HepG2 (cell line): ENCODE results near the gene MTR. TPM values are rescaled to one million over a fixed set of nuclear protein-coding genes. Genes with fewer than 3 reads are reported as not detected.

ENCODE experiments used
- ATAC-seq: fragments of 200-7000 bp; cut with Tn5 transposase; 3 replicates; pipeline ENCODE4 v1.9.1; 2020; ENCODE audit warnings: mild to moderate bottlenecking, moderate library complexity
- BruUV-seq: library from RNA; stranded (reverse); fragments of 400-500 nt; replicated peaks from 2 replicates; lab custom pipeline; 2021; lab: Mats Ljungman, UMichigan
- CTCF ChIA-PET: fragments of 300-600 bp; formaldehyde crosslinking; extraction: SDS; loops from one replicate; lab custom pipeline; 2021; ENCODE audit warnings: low total read pairs, inconsistent platforms, low intra/inter-chr PET ratio; lab: Yijun Ruan, JAX
- POLR2A ChIA-PET: fragments of 350-600 bp; sonication (Branson Sonifier 250); formaldehyde crosslinking; loops from one replicate; lab custom pipeline; 2020; ENCODE audit warnings: antibody characterized with exemption, inconsistent platforms; lab: Yijun Ruan, JAX
- DNase-seq: peaks from one replicate; pipeline ENCODE4 v3.0.0-alpha.2; 2015; ENCODE audit warnings: low spot score
- FAIRE-seq: peaks from 3 replicates; lab custom pipeline; 2011; peaks lifted over from hg19 to GRCh38; lab: Jason Lieb, UNC
- H2AFZ ChIP-seq: one replicate; pipeline ENCODE4 v1.6.1; 2011; ENCODE audit warnings: low read length, inconsistent platforms
- H3K27ac ChIP-seq: fragments of 300-600 bp; 3 replicates; pipeline ENCODE4 v1.8.0; 2011; ENCODE audit warnings: mixed run types, mild to moderate bottlenecking, mixed read lengths, low read length, inconsistent platforms; ENCODE audit not compliant: insufficient read depth; ENCODE audit errors: extremely low read length
- H3K27me3 ChIP-seq, 2 experiments: fragments of 200-600 bp in 1 of 2; 2 replicates in 1 of 2; 3 replicates in 1 of 2; pipeline versions ENCODE4 v1.6.0 to v1.8.0; 2011; ENCODE audit warnings: low read length in 2 of 2, mild to moderate bottlenecking in 2 of 2, moderate library complexity in 2 of 2, inconsistent platforms in 1 of 2; ENCODE audit not compliant: insufficient read depth in 2 of 2, control insufficient read depth in 1 of 2
- H3K36me3 ChIP-seq, 2 experiments: fragments of 200-600 bp in 1 of 2; replicated peaks in 1 of 2; 2 replicates in 1 of 2; 3 replicates in 1 of 2; pipeline versions ENCODE4 v1.5.1 to v1.8.0; 2011; ENCODE audit warnings: low read length in 2 of 2, inconsistent platforms in 1 of 2; ENCODE audit not compliant: insufficient read depth in 2 of 2, control insufficient read depth in 1 of 2
- H3K4me1 ChIP-seq: 2 replicates; pipeline ENCODE4 v1.5.1; 2012; ENCODE audit warnings: low read length, inconsistent platforms; ENCODE audit not compliant: insufficient read depth
- H3K4me2 ChIP-seq: 2 replicates; pipeline ENCODE4 v1.6.0; 2011; ENCODE audit warnings: low read depth, low read length, inconsistent platforms
- H3K4me3 ChIP-seq, 3 experiments: fragments of 200-600 bp in 1 of 3; sonication (generic), shearing (Covaris generic) in 1 of 3; replicated peaks in 1 of 3; 2 replicates each; pipeline ENCODE4 v1.5.1; 2011 to 2016; ENCODE audit warnings: low read length in 3 of 3, inconsistent platforms in 2 of 3, low read depth in 2 of 3, mild to moderate bottlenecking in 2 of 3, control low read depth in 1 of 3, mixed read lengths in 1 of 3; ENCODE audit not compliant: insufficient read depth in 1 of 3
- H3K79me2 ChIP-seq: one replicate; pipeline ENCODE4 v1.6.1; 2011; ENCODE audit warnings: low read length, inconsistent platforms; ENCODE audit not compliant: insufficient read depth
- H3K9ac ChIP-seq: 2 replicates; pipeline ENCODE4 v1.6.0; 2011; ENCODE audit warnings: mild to moderate bottlenecking, low read depth, low read length, inconsistent platforms; ENCODE audit not compliant: insufficient read depth
- H3K9me3 ChIP-seq: 2 replicates; pipeline ENCODE4 v1.5.1; 2012; ENCODE audit warnings: mild to moderate bottlenecking, low read length
- H4K20me1 ChIP-seq: 2 replicates; pipeline ENCODE4 v1.6.0; 2011; ENCODE audit warnings: inconsistent platforms, mild to moderate bottlenecking, low read length, moderate library complexity; ENCODE audit not compliant: insufficient read depth
- BRF2 ChIP-seq: sonication (generic); formaldehyde crosslinking; IDR thresholded peaks from 2 replicates; pipeline ENCODE4 v1.8.1; 2022; ENCODE audit warnings: mild to moderate bottlenecking, missing genetic modification reagents
- CREBL2 ChIP-seq: sonication (generic); formaldehyde crosslinking; IDR thresholded peaks from 2 replicates; pipeline ENCODE4 v1.8.1; 2023; ENCODE audit warnings: missing genetic modification reagents, mild to moderate bottlenecking, borderline replicate concordance
- FLYWCH1 ChIP-seq: sonication (generic); formaldehyde crosslinking; IDR thresholded peaks from 2 replicates; pipeline ENCODE4 v1.8.1; 2023; ENCODE audit warnings: mild to moderate bottlenecking, missing genetic modification reagents
- IKZF1 ChIP-seq: fragments of 450-650 bp; IDR thresholded peaks from 2 replicates; pipeline ENCODE4 v1.7.1; 2016
- JDP2 ChIP-seq: sonication (generic); formaldehyde crosslinking; IDR thresholded peaks from 2 replicates; pipeline ENCODE4 v1.8.1; 2022; ENCODE audit warnings: missing genetic modification reagents, borderline replicate concordance
- MTA3 ChIP-seq: sonication (generic); formaldehyde crosslinking; IDR thresholded peaks from 2 replicates; pipeline ENCODE4 v1.4.0; 2020; ENCODE audit warnings: missing genetic modification reagents
- TIGD3 ChIP-seq: sonication (generic); formaldehyde crosslinking; IDR thresholded peaks from 2 replicates; pipeline ENCODE4 v1.5.1; 2020; ENCODE audit warnings: mild to moderate bottlenecking, missing genetic modification reagents, borderline replicate concordance
- ZBTB26 ChIP-seq: IDR thresholded peaks from 2 replicates; pipeline ENCODE4 v1.6.1; 2016; ENCODE audit warnings: missing compliant biosample characterization, missing genetic modification reagents, borderline replicate concordance
- ZNF282 ChIP-seq: fragments of 450-650 bp; IDR thresholded peaks from 2 replicates; pipeline ENCODE4 v1.6.1; 2018; ENCODE audit not compliant: partially characterized antibody
- ZNF367 ChIP-seq: sonication (generic); formaldehyde crosslinking; IDR thresholded peaks from 2 replicates; pipeline ENCODE4 v1.4.0; 2020; ENCODE audit warnings: missing genetic modification reagents, borderline replicate concordance
- ZNF432 ChIP-seq: sonication (generic); formaldehyde crosslinking; IDR thresholded peaks from 2 replicates; pipeline ENCODE4 v1.5.0; 2020; ENCODE audit warnings: missing genetic modification reagents, mild to moderate bottlenecking, borderline replicate concordance
- ZNF441 ChIP-seq: sonication (generic); formaldehyde crosslinking; IDR thresholded peaks from 2 replicates; pipeline ENCODE4 v1.7.0; 2021; ENCODE audit warnings: missing genetic modification reagents, borderline replicate concordance
- ZNF503 ChIP-seq: sonication (generic); formaldehyde crosslinking; IDR thresholded peaks from 2 replicates; pipeline ENCODE4 v1.4.0; 2020; ENCODE audit warnings: missing genetic modification reagents
- ZNF549 ChIP-seq: sonication (generic); formaldehyde crosslinking; IDR thresholded peaks from 2 replicates; pipeline ENCODE4 v1.5.0; 2020; ENCODE audit warnings: missing genetic modification reagents
- ZNF878 ChIP-seq: sonication (generic); formaldehyde crosslinking; IDR thresholded peaks from 2 replicates; pipeline ENCODE4 v1.8.1; 2023; ENCODE audit warnings: mild to moderate bottlenecking, missing genetic modification reagents, moderate library complexity
- WGBS: methylation state at CpG from one replicate; pipeline ENCODE4 v1.1.6; 2017; ENCODE audit warnings: low lambda C conversion rate; 5-methylcytosine and 5-hydroxymethylcytosine counted together
- in situ Hi-C: cut with HindIII; loops from 2 replicates; pipeline ENCODE4 v1.10.0; 2017; ENCODE audit warnings: low pct_unique_long_range_greater_than_20kb; ENCODE audit not compliant: extremely low pct_ligation_motif_present
- intact Hi-C: fragments of 100-400 bp; cut with micrococcal nuclease; formaldehyde crosslinking; loops from one replicate; pipeline ENCODE4 v1.10.0; 2022; ENCODE audit not compliant: unreplicated experiment
- polyA plus RNA-seq, 8 experiments: library from polyadenylated mRNA; depleted of rRNA in 3 of 8; stranded (reverse) in 7 of 8; unstranded in 1 of 8; fragments of >200 nt; fragmentation: Illumina TruSeq in 4 of 8; extraction: Trizol in 4 of 8; gene quantifications; 2 replicates each; pipeline versions ENCODE4 v1.2.1 to v1.2.3, GENCODE V29; 2011 to 2016; ENCODE audit warnings: low read depth in 4 of 8, missing spikeins in 1 of 8, mixed read lengths in 1 of 8; ENCODE audit not compliant: insufficient read depth in 1 of 8
- total RNA-seq, 5 experiments: library from RNA; depleted of rRNA; stranded (reverse); fragments of >200 nt; fragmentation: Illumina TruSeq; extraction: Trizol; gene quantifications; 2 replicates each; pipeline ENCODE4 v1.2.3, GENCODE V29; 2016; ENCODE audit warnings: low read depth in 1 of 5

Gene MTR
- total and polyA plus RNA-seq, 2 of the 13 experiments (the other 11 are each of a cell fraction or from before 2014, with no cell fraction given), result 16.3 to 36.1 TPM

- Histone ChIP-seq H3K4me3 (no peak overlapping the region), H3K79me2 (no peaks in the 10 kb centered on the region), H3K36me3 (no peaks in the 10 kb centered on the region), H3K9ac (no peak overlapping the region), H3K4me2 (no peak overlapping the region), H3K9me3 (no peaks in the 10 kb centered on the region), H2AFZ (no peak overlapping the region), H3K4me1 (no peaks in the 10 kb centered on the region), H3K27ac (no peak overlapping the region), H4K20me1 (no peaks in the 10 kb centered on the region), H3K27me3 (peaks cover 0 to 11% of the 10 kb centered on the region in 2 experiments; a peak in 2 of 5 replicates)
- in situ Hi-C loops (no loop called here), intact Hi-C loops (no loop called here)
- WGBS, result 18% methylated on average over 5 of the region's 6 CpGs
- DNase-seq, result no peak
- CTCF ChIA-PET, result no interaction called here
- no peak for FAIRE-seq
- no peak for ATAC-seq
- POLR2A ChIA-PET, result no interaction called here
- BruUV-seq, result no TSS peak
- TF ChIP-seq MTA3 (no peak), CREBL2 (CRISPR knock-in tag) (no peak), IKZF1 (no peak), ZNF441 (CRISPR knock-in tag) (no peak), ZNF549 (no peak), TIGD3 (CRISPR knock-in tag) (no peak), ZNF367 (CRISPR knock-in tag) (no peak), JDP2 (CRISPR knock-in tag) (no peak), BRF2 (CRISPR knock-in tag) (no peak), ZNF432 (no peak), ZNF282 (no peak), ZNF878 (no peak), ZBTB26 (CRISPR knock-in tag) (no peak), ZNF503 (CRISPR knock-in tag) (no peak), FLYWCH1 (no peak)
Measured at GRCh38 chr1:236948996-236949395, 153.9 kb downstream of the MTR start.
